MM.1S (cell line): ENCODE results near the gene HP1BP3.
A peak's percentile ranks its signal among the peaks of the same experiment; 100 is the strongest.

Source experiments
- DNase-seq: peaks from one replicate; pipeline ENCODE4 v3.0.0-alpha.2; 2015
- H2AFZ ChIP-seq: fragments of 300-600 bp; sonication (generic); 2 replicates; pipeline ENCODE4 v1.6.0; 2016; ENCODE audit warnings: antibody characterized with exemption, low read length
- H3F3A ChIP-seq: fragments of 300-600 bp; sonication (generic); 2 replicates; pipeline ENCODE4 v1.6.1; 2016; ENCODE audit warnings: mild to moderate bottlenecking, antibody characterized with exemption, low read length, moderate library complexity, mixed read lengths; ENCODE audit not compliant: insufficient read depth
- H3K27ac ChIP-seq: fragments of 300-600 bp; sonication (generic); 2 replicates; pipeline ENCODE4 v1.5.1; 2016; ENCODE audit warnings: mild to moderate bottlenecking, low read length
- H3K27me3 ChIP-seq: fragments of 300-600 bp; sonication (generic); replicated peaks from 2 replicates; pipeline ENCODE4 v1.6.0; 2016; ENCODE audit warnings: low read length; ENCODE audit not compliant: insufficient read depth
- H3K36me3 ChIP-seq: fragments of 300-600 bp; sonication (generic); replicated peaks from 2 replicates; pipeline ENCODE4 v1.6.1; 2016; ENCODE audit warnings: mild to moderate bottlenecking, low read length, mixed read lengths; ENCODE audit not compliant: insufficient read depth
- H3K4me1 ChIP-seq: fragments of 300-600 bp; sonication (generic); 2 replicates; pipeline ENCODE4 v1.6.1; 2016; ENCODE audit warnings: low read length, mixed read lengths
- H3K4me2 ChIP-seq: fragments of 300-600 bp; sonication (generic); 2 replicates; pipeline ENCODE4 v1.6.0; 2016; ENCODE audit warnings: low read depth, low read length
- H3K4me3 ChIP-seq: fragments of 300-600 bp; sonication (generic); 2 replicates; pipeline ENCODE4 v1.5.1; 2016; ENCODE audit warnings: low read length, mixed read lengths
- H3K79me2 ChIP-seq: fragments of 300-600 bp; sonication (generic); 2 replicates; pipeline ENCODE4 v1.6.1; 2016; ENCODE audit warnings: mixed run types, low read length, mixed read lengths
- H3K9ac ChIP-seq: fragments of 300-600 bp; sonication (generic); 2 replicates; pipeline ENCODE4 v1.6.1; 2016; ENCODE audit warnings: low read length, mixed read lengths
- H3K9me2 ChIP-seq: fragments of 300-600 bp; sonication (generic); replicated peaks from 2 replicates; pipeline ENCODE4 v1.6.1; 2016; ENCODE audit warnings: mild to moderate bottlenecking, low read length, mixed read lengths; ENCODE audit not compliant: insufficient read depth
- H3K9me3 ChIP-seq: fragments of 300-600 bp; sonication (generic); replicated peaks from 2 replicates; pipeline ENCODE4 v1.6.1; 2016; ENCODE audit warnings: mild to moderate bottlenecking, low read length, mixed read lengths; ENCODE audit not compliant: insufficient read depth
- H4K20me1 ChIP-seq: fragments of 300-600 bp; sonication (generic); 2 replicates; pipeline ENCODE4 v1.6.1; 2016; ENCODE audit warnings: mild to moderate bottlenecking, low read length, moderate library complexity, mixed read lengths; ENCODE audit not compliant: insufficient read depth
- CTCF ChIP-seq: fragments of 300-600 bp; sonication (generic); IDR thresholded peaks from 2 replicates; pipeline ENCODE4 v1.5.1; 2016; ENCODE audit warnings: antibody characterized with exemption, low read length, mixed read lengths
- EZH2 ChIP-seq: fragments of 300-600 bp; sonication (generic); optimal IDR thresholded peaks from 2 replicates; pipeline ENCODE3; 2017; ENCODE audit warnings: low read depth, mild to moderate bottlenecking, antibody characterized with exemption, low read length, mixed read lengths
- EZH2phosphoT487 ChIP-seq: fragments of 300-600 bp; sonication (generic); IDR thresholded peaks from 2 replicates; pipeline ENCODE4 v1.6.1; 2018; ENCODE audit warnings: antibody characterized with exemption, low read length

The HP1BP3 gene

GRCh38 chr1:20739225-20739624, 47.9 kb downstream of the HP1BP3 start:
- no peaks in the 10 kb centered on the region for H3K79me2 ChIP-seq
- H3K4me3 ChIP-seq, result no peak overlapping the region
- no peaks in the 10 kb centered on the region; the same call in 1 of the 2 replicates for H3K36me3 ChIP-seq
- no peak overlapping the region for H3K9ac ChIP-seq
- no peaks in the 10 kb centered on the region for H3K4me1 ChIP-seq
- H3K27me3 ChIP-seq, result no peaks in the 10 kb centered on the region
- H3K9me3 ChIP-seq, result no peaks in the 10 kb centered on the region
- no peaks in the 10 kb centered on the region for H4K20me1 ChIP-seq
- no peak for TF ChIP-seq EZH2
- TF ChIP-seq CTCF, result no peak
- TF ChIP-seq EZH2phosphoT487, result no peak
- no peak for DNase-seq
- no peak overlapping the region for H3K27ac ChIP-seq
- no peak overlapping the region for H3K4me2 ChIP-seq
- no peak overlapping the region for H2AFZ ChIP-seq
- no peaks in the 10 kb centered on the region for H3K9me2 ChIP-seq
- no peaks in the 10 kb centered on the region for H3F3A ChIP-seq

- H3K9me3 ChIP-seq, result no peaks in the 10 kb centered on the region
Observed at GRCh38 chr1:20735581-20736111, 51.5 kb downstream of the HP1BP3 start.

GRCh38 chr1:20733360-20733975, 53.6 kb downstream of the HP1BP3 start:
- Histone ChIP-seq H3K27me3 (peaks cover 37% of the 10 kb centered on the region), H3K4me1 (peaks cover 11% of the 10 kb centered on the region; the same call in 1 of the 2 replicates), H3K9ac (no peak overlapping the region), H3K4me2 (peak overlapping the region; percentile 88), H3K9me3 (no peaks in the 10 kb centered on the region), H2AFZ (peak overlapping the region; percentile 63; the same call in 1 of the 2 replicates), H3K79me2 (no peaks in the 10 kb centered on the region), H3K27ac (peak overlapping the region; percentile 27; the same call in 1 of the 2 replicates), H3K4me3 (peak overlapping the region; percentile 58), H3K36me3 (no peaks in the 10 kb centered on the region), H4K20me1 (no peaks in the 10 kb centered on the region), H3F3A (peaks cover 16% of the 10 kb centered on the region), H3K9me2 (no peaks in the 10 kb centered on the region)
- no peak for DNase-seq
- TF ChIP-seq CTCF (no peak), EZH2 (no peak)

More at GRCh38 chr1:20735581-20736111, 51.5 kb downstream of the HP1BP3 start:
- DNase-seq, result no peak
- Histone ChIP-seq H2AFZ (no peak overlapping the region), H3K9me2 (no peaks in the 10 kb centered on the region), H3K4me3 (no peak overlapping the region), H3K27ac (no peak overlapping the region), H3K9ac (no peak overlapping the region), H3K4me1 (peaks cover 11% of the 10 kb centered on the region; the same call in 1 of the 2 replicates), H3F3A (peaks cover 16% of the 10 kb centered on the region), H3K27me3 (peaks cover 15% of the 10 kb centered on the region), H3K4me2 (no peak overlapping the region), H3K36me3 (no peaks in the 10 kb centered on the region), H3K79me2 (no peaks in the 10 kb centered on the region), H4K20me1 (no peaks in the 10 kb centered on the region)
- TF ChIP-seq CTCF (no peak), EZH2 (no peak), EZH2phosphoT487 (no peak)
